Posterior vena cava (tissue), 2 donors: ENCODE data around the gene MYOF. TPM values are rescaled to one million over a fixed set of nuclear protein-coding genes. Genes with fewer than 3 reads are reported as not detected.
"Not testable (repeated sequence)": the region's sequence is repeated elsewhere in the genome, so short reads cannot be mapped to it uniquely, and the experiment has no call there.

Experiments
- DNase-seq: peaks from one replicate; pipeline ENCODE4 v3.0.0-alpha.2; 2020; ENCODE audit warnings: low spot score
- intact Hi-C, 2 donors: fragments of 100-400 bp; cut with DNase I; formaldehyde crosslinking; loops; one replicate each; pipeline versions ENCODE4 v1.14.1 to v1.14.2; 2022 to 2023
- total RNA-seq, 2 donors: library from RNA; stranded (reverse); fragmentation: NEBNext Ultra II Directional; extraction: Animal tissue kit (Norgen Biotek cat#: 25700); gene quantifications; one replicate each; pipeline ENCODE4 v1.2.1, GENCODE V29; 2021
- donor health status: DM: yes; HTN: yes; CAD: no.
- donor health status: DM: yes; HTN: yes; CAD: no.

Gene MYOF
- total RNA-seq, 2 donors from 2014 or later: 182 to 227 TPM

GRCh38 chr10:93437086-93437945 is 44.8 kb downstream of the MYOF start:
- intact Hi-C loops: loop anchor here in 1 of 2 donors (5.0 kb wide), 2 partner anchors 40 to 60 kb away; no protein-coding TSS in a partner anchor
- peak; percentile 94 for DNase-seq

DNA sequence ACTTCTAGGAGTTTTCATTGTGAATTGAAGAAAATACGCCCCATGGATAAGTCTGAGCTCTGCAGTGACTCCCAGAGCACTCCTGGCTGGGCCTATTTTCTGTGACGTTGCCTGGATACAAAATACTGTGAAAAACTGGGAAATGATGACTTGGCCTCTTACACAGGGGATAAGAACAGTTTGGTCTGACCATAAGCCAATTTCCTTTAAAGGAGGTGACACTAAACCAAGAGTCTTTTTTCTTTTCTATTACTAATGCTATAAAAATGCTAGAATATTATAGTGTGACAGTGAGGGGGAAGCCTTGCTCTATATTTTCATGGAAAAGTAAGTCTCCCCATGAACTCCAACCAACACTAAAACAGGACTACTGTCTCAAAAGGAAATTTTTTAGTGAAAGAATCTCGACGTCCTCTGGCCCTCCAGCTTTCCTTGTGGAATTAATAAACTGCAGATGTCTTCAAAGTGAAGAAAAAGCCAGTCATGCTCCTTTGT is 45.5 kb downstream of the MYOF start:
- intact Hi-C loops: loop anchor here in 1 of 2 donors (5.0 kb wide), 2 partner anchors 41 to 59 kb away; no protein-coding TSS in a partner anchor
- DNase-seq: peak; percentile 88

DNA sequence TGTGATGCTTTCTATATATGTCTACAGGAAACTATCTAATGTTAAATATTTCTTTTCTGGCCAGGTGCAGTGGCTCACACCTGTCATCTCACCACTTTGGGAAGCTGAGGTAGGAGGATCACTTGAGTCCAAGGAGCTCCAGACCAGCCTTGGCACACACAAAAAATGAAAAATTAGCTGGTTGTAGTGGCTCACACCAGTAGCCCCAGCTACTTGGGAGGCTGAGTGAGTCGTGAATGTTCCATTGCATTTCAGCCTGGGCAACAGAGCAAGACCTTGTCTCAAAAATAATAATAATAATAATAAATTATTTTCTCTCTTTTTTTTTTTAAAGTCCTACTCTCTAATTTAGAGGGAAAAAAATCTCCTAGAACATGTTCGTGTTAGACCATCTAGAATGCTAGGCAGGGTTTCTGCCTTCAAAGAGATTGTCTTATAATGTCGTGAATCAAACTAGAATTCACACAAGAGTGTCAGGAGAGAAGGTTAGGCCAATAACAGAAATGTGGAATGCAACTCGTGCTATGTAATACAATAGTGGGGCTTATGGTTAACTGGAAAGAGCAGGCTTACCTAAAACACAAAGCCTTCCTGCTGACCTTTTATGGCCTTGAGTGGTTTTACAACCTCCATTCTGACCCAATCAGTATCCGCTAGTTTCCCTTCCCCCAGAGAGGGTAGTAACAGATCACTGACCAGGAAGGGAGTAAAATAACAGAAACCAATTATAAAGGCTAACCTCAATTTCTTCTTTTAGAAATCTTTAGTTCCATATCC is 46.3 kb downstream of the MYOF start:
- intact Hi-C loops: loop anchor here in 1 of 2 donors (5.0 kb wide), 2 partner anchors 41 to 59 kb away; no protein-coding TSS in a partner anchor
- DNase-seq: no peak

DNA sequence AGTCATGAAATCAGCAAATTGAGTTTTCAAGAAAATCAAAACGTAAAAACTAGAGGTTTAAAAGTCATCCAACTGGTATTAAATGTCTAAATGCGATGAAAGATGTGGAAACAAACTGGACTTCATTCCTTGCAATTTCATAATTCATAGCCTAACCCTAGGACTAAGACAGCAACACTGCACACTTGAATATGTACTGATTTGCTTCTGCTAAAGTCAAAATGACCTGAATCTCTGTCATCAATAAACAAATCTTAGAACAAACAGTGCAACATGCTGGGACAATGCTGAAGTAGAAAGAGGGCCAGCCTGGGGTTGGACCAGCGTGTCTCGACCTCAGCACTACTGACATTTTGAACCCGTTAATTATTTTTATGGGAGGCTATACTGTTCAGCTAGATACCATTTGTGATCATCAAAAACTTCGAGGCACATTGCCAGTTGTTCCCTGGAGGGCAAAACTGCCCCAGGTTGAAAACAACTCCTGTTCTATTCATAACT is 47.1 kb downstream of the MYOF start:
- no peak for DNase-seq
- intact Hi-C loops: loop anchor here in 1 of 2 donors (5.0 kb wide), 2 partner anchors 42 to 58 kb away; no protein-coding TSS in a partner anchor

DNA sequence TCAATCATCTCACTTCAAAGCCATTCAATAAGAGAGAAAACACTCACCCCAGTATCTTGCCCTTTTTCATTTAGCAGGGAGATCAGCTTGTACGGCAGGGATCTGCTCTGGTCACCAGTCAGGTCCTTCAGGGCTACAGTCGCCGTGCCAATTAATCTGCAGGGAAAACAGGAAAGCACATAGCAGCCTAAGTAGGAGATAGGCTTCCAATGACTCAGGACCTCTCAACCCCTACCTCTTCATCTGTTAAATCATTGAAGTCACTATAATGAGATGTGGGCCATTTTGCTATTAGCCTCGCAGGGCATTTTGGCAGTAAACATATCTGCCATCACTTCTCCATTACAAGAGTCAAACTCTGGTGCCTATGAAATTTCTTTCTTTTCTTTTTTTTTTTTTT is 50.8 kb downstream of the MYOF start:
- peak; percentile 11 for DNase-seq
- intact Hi-C loops: no loop called here

GRCh38 chr10:93425861-93426260 is 56.3 kb downstream of the MYOF start:
- DNase-seq: peak; percentile 59
- intact Hi-C loops: loop anchor here (5.0 to 10.0 kb wide), 2 partner anchors 44 to 49 kb away; no protein-coding TSS in a partner anchor

- no peak for DNase-seq
- intact Hi-C loops: loop anchor here in 1 of 2 donors (10.0 kb wide), 1 partner anchor 53 kb away; no protein-coding TSS in a partner anchor
Observed at GRCh38 chr10:93422118-93422517, 60.0 kb downstream of the MYOF start.

DNA sequence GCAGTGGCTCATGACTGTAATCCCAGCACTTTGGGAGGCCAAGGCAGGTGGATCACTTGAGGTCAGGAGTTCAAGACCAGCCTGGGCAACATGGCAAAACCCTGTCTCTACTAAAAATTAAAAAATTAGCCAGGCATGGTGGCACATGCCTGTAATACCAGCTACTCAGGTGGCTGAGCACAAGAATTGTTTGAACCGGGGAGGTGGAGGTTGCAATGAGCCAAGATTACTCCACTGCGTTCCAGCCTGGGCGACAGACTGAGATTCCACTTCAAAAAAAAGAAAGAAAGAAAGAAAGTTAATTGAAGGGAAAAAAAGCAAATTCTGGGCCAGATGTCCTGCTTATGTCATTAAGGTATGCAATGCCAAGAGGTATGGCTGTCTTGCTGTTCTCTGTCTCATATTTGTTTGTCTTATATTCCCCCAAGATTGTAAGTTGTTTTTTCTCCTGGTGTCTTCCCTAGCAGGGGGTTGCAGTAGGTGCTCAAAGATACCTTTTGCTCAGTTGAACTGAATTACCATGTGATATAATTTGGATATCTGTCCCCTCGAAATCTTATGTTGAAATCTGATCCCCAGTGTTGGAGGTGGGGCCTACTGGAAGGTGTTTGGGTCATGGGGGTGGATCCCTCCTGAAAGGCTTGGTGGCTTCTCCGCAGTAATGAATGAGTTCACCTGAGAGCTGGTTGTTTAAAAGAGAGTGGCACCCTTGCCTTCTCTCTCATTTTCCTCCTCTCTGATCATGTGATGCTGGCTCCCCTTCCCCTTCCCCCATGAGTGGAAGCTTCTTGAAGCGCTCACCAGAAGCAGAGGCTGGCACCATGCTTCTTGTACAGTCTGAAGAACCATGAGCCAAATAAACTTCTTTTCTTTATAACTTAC is 60.9 kb downstream of the MYOF start:
- intact Hi-C loops: loop anchor here in 1 of 2 donors (10.0 kb wide), 1 partner anchor 54 kb away; no protein-coding TSS in a partner anchor
- no peak for DNase-seq

GRCh38 chr10:93420091-93420490 is 62.0 kb downstream of the MYOF start:
- intact Hi-C loops: loop anchor here in 1 of 2 donors (10.0 kb wide), 1 partner anchor 55 kb away; no protein-coding TSS in a partner anchor
- DNase-seq: no peak

GRCh38 chr10:93419016-93419415 is 63.1 kb downstream of the MYOF start:
- intact Hi-C loops: not testable (repeated sequence)
- DNase-seq: peak; percentile 11

DNA sequence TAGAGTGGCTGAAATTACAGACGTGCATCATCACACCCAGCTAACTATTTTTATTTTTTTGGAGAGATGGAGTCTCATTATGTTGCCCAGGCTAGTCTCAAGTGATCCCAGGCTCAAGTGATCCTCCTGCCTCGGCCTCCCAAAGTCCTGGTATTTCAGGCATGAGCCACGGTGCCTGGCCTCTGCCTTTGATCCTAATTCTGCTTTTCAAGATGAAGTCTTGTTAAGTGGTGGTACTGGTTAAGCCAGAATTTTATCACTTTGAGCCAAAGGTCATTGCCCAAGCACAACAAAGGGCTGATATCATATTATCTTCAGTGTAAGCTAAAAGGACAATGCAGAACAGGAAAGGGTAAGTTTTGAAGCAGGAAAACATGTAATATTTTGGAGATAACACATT is 64.2 kb downstream of the MYOF start:
- intact Hi-C loops: no loop called here

GRCh38 chr10:93417266-93417665 is 64.9 kb downstream of the MYOF start:
- DNase-seq: peak; percentile 54
- intact Hi-C loops: no loop called here

More for the DNA sequence above, 64.2 kb downstream of the MYOF start:
- peak; percentile 23 for DNase-seq

GRCh38 chr10:93416824-93417223 is 65.3 kb downstream of the MYOF start:
- DNase-seq: peak; percentile 16
- intact Hi-C loops: no loop called here

- peak; percentile 5 for DNase-seq
- intact Hi-C loops: no loop called here
Observed at GRCh38 chr10:93415693-93416092, 66.4 kb downstream of the MYOF start.

- DNase-seq: peak; percentile 23
- intact Hi-C loops: no loop called here
Observed at GRCh38 chr10:93413252-93413689, 68.9 kb downstream of the MYOF start.

- DNase-seq: peak; percentile 74
- intact Hi-C loops: no loop called here
Observed at GRCh38 chr10:93412801-93413200, 69.3 kb downstream of the MYOF start.

- intact Hi-C loops: no loop called here
- DNase-seq: no peak
Observed at GRCh38 chr10:93410697-93411348, 71.3 kb downstream of the MYOF start.

DNA sequence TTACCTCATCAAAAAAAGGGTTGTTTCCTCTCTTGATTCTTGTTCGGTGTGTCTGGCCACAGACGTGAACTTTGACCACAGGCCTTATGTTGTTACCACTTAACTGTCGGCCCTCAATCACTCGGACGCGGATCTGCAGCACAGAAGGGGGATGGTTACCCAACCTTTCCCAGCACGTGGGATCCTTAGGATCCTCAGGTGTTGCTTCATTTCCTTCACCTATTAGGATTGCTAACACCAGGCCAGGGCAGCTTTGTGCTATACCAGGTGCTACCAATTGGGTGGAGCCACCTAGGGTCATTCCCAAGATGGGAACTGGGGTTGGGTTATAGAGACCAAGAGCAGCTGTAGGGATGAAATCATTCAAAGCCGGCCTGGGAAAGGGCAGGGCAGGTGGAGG is 73.4 kb downstream of the MYOF start:
- intact Hi-C loops: no loop called here

More for the DNA sequence above, 73.4 kb downstream of the MYOF start:
- DNase-seq: no peak
